Measurements from ENCODE around the gene RIPOR2.

GRCh38 chr6:24775520-24776058, 160.2 kb downstream of the RIPOR2 start:
- no peak for TF ChIP-seq CTCF (conservative IDR thresholded peaks at IDR 0.05 in 1 of 2, IDR thresholded peaks at IDR 0.05 in 1 of 2; ENCODE audit: extremely low read depth in 1 of 2, insufficient read depth in 1 of 2, low read depth in 1 of 2, low read length in 2 of 2)
- TF ChIP-seq EZH2 (IDR thresholded peaks at IDR 0.05; ENCODE audit: borderline replicate concordance, low read length) = no peak

All from mammary epithelial cell (primary cell).